ENCODE data around the gene EPHX1.

- TF ChIP-seq CTCF (conservative IDR thresholded peaks at IDR 0.05; ENCODE audit: low read depth, low read length) (no peak), EZH2 (IDR thresholded peaks at IDR 0.05; ENCODE audit: low read length, unreplicated experiment) (no peak)
Observed at GRCh38 chr1:225866061-225866837, 56.3 kb downstream of the EPHX1 start.
